Right lobe of liver (tissue), 6 donors: ENCODE results near the gene CCM2L. TPM values are rescaled to one million over a fixed set of nuclear protein-coding genes. Genes with fewer than 3 reads are reported as not detected.

ENCODE experiments used
- ATAC-seq, 4 donors: fragments of 200-7000 bp; cut with Tn5 transposase; one replicate each; pipeline ENCODE4 v1.9.1; 2020; ENCODE audit warnings: mild to moderate bottlenecking in 4 of 4, moderate library complexity in 4 of 4
- DNase-seq, 3 donors: peaks; one replicate each; pipeline ENCODE4 v3.0.0-alpha.2; 2020
- H3K27ac ChIP-seq, 3 donors: fragments of 200-600 bp; one replicate each; pipeline ENCODE4 v1.8.0; 2022
- H3K27me3 ChIP-seq, 2 donors: fragments of 200-600 bp; one replicate each; pipeline ENCODE4 v1.8.0; 2022
- H3K36me3 ChIP-seq, 4 donors: fragments of 200-600 bp; sonication (generic) in 1 of 4; one replicate each; pipeline versions ENCODE4 v1.5.1 to v1.8.0; 2017 to 2022; ENCODE audit warnings: control low read depth in 1 of 4
- H3K4me1 ChIP-seq, 4 donors: fragments of 200-600 bp; sonication (generic) in 1 of 4; one replicate each; pipeline versions ENCODE4 v1.5.1 to v1.8.0; 2017 to 2022; ENCODE audit warnings: control low read depth in 1 of 4
- H3K4me3 ChIP-seq, 3 donors: fragments of 200-600 bp; one replicate each; pipeline ENCODE4 v1.8.0; 2022
- H3K9me3 ChIP-seq, 4 donors: fragments of 200-600 bp; sonication (generic) in 1 of 4; one replicate each; pipeline versions ENCODE4 v1.5.1 to v1.8.0; 2017 to 2022; ENCODE audit warnings: control low read depth in 1 of 4
- POLR2A ChIP-seq: fragments of 450-650 bp; IDR thresholded peaks from one replicate; pipeline ENCODE4 v1.6.1; 2017; ENCODE audit warnings: antibody characterized with exemption, mild to moderate bottlenecking
- WGBS: methylation state at CpG from one replicate; pipeline ENCODE4 v1.1.6; 2018; ENCODE audit warnings: low coverage, low lambda C conversion rate; ENCODE audit not compliant: insufficient coverage; ENCODE audit errors: missing lambda C conversion rate; 5-methylcytosine and 5-hydroxymethylcytosine counted together
- intact Hi-C, 2 donors: fragments of 100-400 bp; cut with DNase I; formaldehyde crosslinking; loops; one replicate each; pipeline versions ENCODE4 v1.11.2 to v1.14.1; 2022
- total RNA-seq, 6 experiments: library from RNA; depleted of rRNA in 2 of 6; stranded (reverse); fragments of >200 nt in 2 of 6; fragmentation: NEBNext Ultra II Directional in 3 of 6; extraction: Animal tissue kit (Norgen Biotek cat#: 25700) in 3 of 6; gene quantifications; one replicate each; pipeline versions ENCODE4 v1.1.0 to v1.2.4, GENCODE V29; 2016 to 2023
- TF ChIP-seq, protein P1 (sequence below), 4 donors: fragments of 200-600 bp in 3 of 4; fragments of 450-650 bp in 1 of 4; IDR thresholded peaks; one replicate each; pipeline versions ENCODE4 v1.5.1 to v1.8.0; 2016 to 2022; ENCODE audit warnings: antibody characterized with exemption in 4 of 4, mild to moderate bottlenecking in 2 of 4
- donor health status: DM: no; HTN: yes; CAD: no.
- donor health status: DM: no; HTN: no; CAD: no.
- donor health status: DM: no; HTN: no; CAD: no.
- donor health status: DM: no; HTN: yes; CAD: no.
- donor health status: DM: no; HTN: yes; CAD: no.

The CCM2L gene
- total RNA-seq, 6 experiments from 2014 or later: 0.61 to 1.7 (median 0.89) TPM

DNA sequence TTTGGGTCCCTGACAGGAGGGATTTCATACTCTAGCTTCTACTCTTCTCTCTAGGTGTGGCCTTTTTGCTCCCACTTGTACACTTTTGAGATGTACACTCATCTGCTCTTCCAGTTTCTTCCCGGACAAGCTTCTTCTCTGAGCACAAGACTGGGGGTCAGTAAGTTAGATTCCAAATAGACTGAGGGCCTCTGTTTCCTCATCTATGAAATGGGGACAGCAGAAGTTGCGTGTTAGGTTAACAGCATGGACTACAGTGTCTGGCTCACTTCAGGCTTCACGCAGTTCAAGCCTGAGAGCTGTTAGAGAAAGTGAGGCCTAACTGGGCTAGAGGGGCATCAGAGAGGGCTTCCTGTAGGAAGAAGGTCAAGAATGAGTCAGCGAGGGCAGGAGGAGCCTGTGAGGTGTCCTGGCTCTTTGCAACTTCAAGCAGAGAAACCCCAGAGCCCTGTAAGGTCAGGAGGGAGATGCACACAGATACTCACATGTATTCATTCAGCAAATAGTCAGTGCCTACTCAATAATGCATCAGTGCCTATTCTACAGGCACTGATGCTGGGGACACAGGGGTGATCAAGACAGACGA, 21.7 kb upstream of the CCM2L start:
- no peak for TF ChIP-seq POLR2A
- TF ChIP-seq, protein P1, sequence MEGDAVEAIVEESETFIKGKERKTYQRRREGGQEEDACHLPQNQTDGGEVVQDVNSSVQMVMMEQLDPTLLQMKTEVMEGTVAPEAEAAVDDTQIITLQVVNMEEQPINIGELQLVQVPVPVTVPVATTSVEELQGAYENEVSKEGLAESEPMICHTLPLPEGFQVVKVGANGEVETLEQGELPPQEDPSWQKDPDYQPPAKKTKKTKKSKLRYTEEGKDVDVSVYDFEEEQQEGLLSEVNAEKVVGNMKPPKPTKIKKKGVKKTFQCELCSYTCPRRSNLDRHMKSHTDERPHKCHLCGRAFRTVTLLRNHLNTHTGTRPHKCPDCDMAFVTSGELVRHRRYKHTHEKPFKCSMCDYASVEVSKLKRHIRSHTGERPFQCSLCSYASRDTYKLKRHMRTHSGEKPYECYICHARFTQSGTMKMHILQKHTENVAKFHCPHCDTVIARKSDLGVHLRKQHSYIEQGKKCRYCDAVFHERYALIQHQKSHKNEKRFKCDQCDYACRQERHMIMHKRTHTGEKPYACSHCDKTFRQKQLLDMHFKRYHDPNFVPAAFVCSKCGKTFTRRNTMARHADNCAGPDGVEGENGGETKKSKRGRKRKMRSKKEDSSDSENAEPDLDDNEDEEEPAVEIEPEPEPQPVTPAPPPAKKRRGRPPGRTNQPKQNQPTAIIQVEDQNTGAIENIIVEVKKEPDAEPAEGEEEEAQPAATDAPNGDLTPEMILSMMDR (IDR thresholded peaks at IDR 0.05): no peak
- DNase-seq (no peak), ATAC-seq (no peak)
- Histone ChIP-seq H3K36me3 (no peaks in the 10 kb centered on the region), H3K27ac (no peak overlapping the region), H3K4me3 (no peak overlapping the region), H3K27me3 (no peaks in the 10 kb centered on the region), H3K9me3 (no peaks in the 10 kb centered on the region), H3K4me1 (no peaks in the 10 kb centered on the region)
- intact Hi-C loops: no loop called here
- WGBS: 81% methylated on average over 4 of the region's 5 CpGs

- WGBS: 64% methylated on average over 6 of the region's 8 CpGs
- H3K27me3 ChIP-seq: no peaks in the 10 kb centered on the region
- H3K27ac ChIP-seq: no peak overlapping the region
- no peaks in the 10 kb centered on the region for H3K9me3 ChIP-seq
- H3K4me3 ChIP-seq: no peak overlapping the region
- TF ChIP-seq, protein P1 (IDR thresholded peaks at IDR 0.05): no peak
- TF ChIP-seq POLR2A: no peak
- ATAC-seq: no peak
- H3K4me1 ChIP-seq: no peaks in the 10 kb centered on the region
- H3K36me3 ChIP-seq: no peaks in the 10 kb centered on the region
- intact Hi-C loops: no loop called here
- DNase-seq: no peak
These were observed 21.1 kb upstream of the CCM2L start for GRCh38 chr20:31989030-31989645.

- 66% methylated on average over 3 of the region's 6 CpGs for WGBS
- Histone ChIP-seq H3K27me3 (peaks cover 0 to 3% of the 10 kb centered on the region in 2 donors), H3K36me3 (no peaks in the 10 kb centered on the region), H3K4me3 (no peak overlapping the region), H3K9me3 (no peaks in the 10 kb centered on the region), H3K27ac (no peak overlapping the region), H3K4me1 (no peaks in the 10 kb centered on the region)
- ATAC-seq (no peak), DNase-seq (no peak)
- no peak for TF ChIP-seq POLR2A
- TF ChIP-seq, protein P1 (IDR thresholded peaks at IDR 0.05): no peak
- intact Hi-C loops: no loop called here
These were observed 19.4 kb upstream of the CCM2L start for GRCh38 chr20:31990641-31991338.

- Histone ChIP-seq H3K36me3 (no peaks in the 10 kb centered on the region), H3K4me1 (no peaks in the 10 kb centered on the region), H3K27me3 (peaks cover 0 to 3% of the 10 kb centered on the region in 2 donors), H3K27ac (no peak overlapping the region), H3K4me3 (no peak overlapping the region), H3K9me3 (no peaks in the 10 kb centered on the region)
- intact Hi-C loops: no loop called here
- no peak for DNase-seq
- TF ChIP-seq, protein P1 (IDR thresholded peaks at IDR 0.05): no peak
- no peak for TF ChIP-seq POLR2A
- WGBS: no CpG with 5 or more reads among the region's 1 CpG
- no peak for ATAC-seq
These were observed 18.9 kb upstream of the CCM2L start for GRCh38 chr20:31991339-31991705.
